ENCODE data around the gene CHKB. TPM values are rescaled to one million over a fixed set of nuclear protein-coding genes. Genes with fewer than 3 reads are reported as not detected.

Gene CHKB
- total RNA-seq, 4 donors from 2014 or later, result 44.7 to 80.3 (median 51.3) TPM

- TF ChIP-seq CTCF (IDR thresholded peaks at IDR 0.05; ENCODE audit: low read depth), result no peak
These were observed 34.4 kb downstream of the CHKB start for GRCh38 chr22:50548040-50548920.

GRCh38 chr22:50547263-50547985, 35.2 kb downstream of the CHKB start:
- no peak for TF ChIP-seq CTCF (IDR thresholded peaks at IDR 0.05; ENCODE audit: low read depth)

- TF ChIP-seq CTCF (IDR thresholded peaks at IDR 0.05; ENCODE audit: low read depth), result no peak
These were observed 36.1 kb downstream of the CHKB start for GRCh38 chr22:50546326-50547262.

GRCh38 chr22:50545522-50546325, 36.9 kb downstream of the CHKB start, which contains the start of gene KLHDC7B:
TSS of gene KLHDC7B (plus strand) at chr22:50545899. CDS start at chr22:50546244, 345 bp downstream.
- TF ChIP-seq CTCF (IDR thresholded peaks at IDR 0.05; ENCODE audit: low read depth), result no peak

GRCh38 chr22:50544746-50545253, 37.8 kb downstream of the CHKB start:
- no peak for TF ChIP-seq CTCF (IDR thresholded peaks at IDR 0.05; ENCODE audit: low read depth)

GRCh38 chr22:50544078-50544745, 38.4 kb downstream of the CHKB start:
- no peak for TF ChIP-seq CTCF (IDR thresholded peaks at IDR 0.05; ENCODE audit: low read depth)
